SK-N-SH (cell line): ENCODE measurements around the gene POLR1A. TPM values are rescaled to one million over a fixed set of nuclear protein-coding genes. Genes with fewer than 3 reads are reported as not detected.

Source experiments
- CTCF ChIA-PET: fragments of 300-600, 350-600 bp; formaldehyde crosslinking; extraction: SDS; loops from one replicate; lab custom pipeline; 2021; lab: Yijun Ruan, JAX
- POLR2A ChIA-PET: fragments of 350-600 bp; sonication (Branson Sonifier 250); formaldehyde crosslinking; extraction: SDS; loops from one replicate; lab custom pipeline; 2020; ENCODE audit warnings: antibody characterized with exemption, inconsistent platforms; lab: Yijun Ruan, JAX
- DNase-seq: peaks from one replicate; pipeline ENCODE4 v3.0.0; 2012
- H2AFZ ChIP-seq: fragments of 200-600 bp; sonication (generic); 2 replicates; pipeline ENCODE4 v1.8.1; 2016; ENCODE audit warnings: antibody characterized with exemption, mild to moderate bottlenecking, low read depth
- H3F3A ChIP-seq: fragments of 200-600 bp; sonication (generic); replicated peaks from 2 replicates; pipeline ENCODE3; 2016; ENCODE audit warnings: antibody characterized with exemption, mild to moderate bottlenecking; ENCODE audit not compliant: insufficient read depth
- H3K27ac ChIP-seq, 2 experiments: fragments of 200-500 bp in 1 of 2; fragments of 200-600 bp in 1 of 2; sonication (Bioruptor generic) in 1 of 2; sonication (generic), shearing (Covaris generic) in 1 of 2; 2 replicates each; pipeline versions ENCODE4 v1.5.1 to v1.6.1; 2014 to 2016; ENCODE audit warnings: low read depth in 2 of 2, inconsistent platforms in 1 of 2, low read length in 1 of 2, mild to moderate bottlenecking in 1 of 2, mixed read lengths in 1 of 2
- H3K27me3 ChIP-seq: fragments of 200-600 bp; sonication (generic), shearing (Covaris generic); 2 replicates; pipeline ENCODE4 v1.6.1; 2016; ENCODE audit warnings: mixed run types; ENCODE audit not compliant: insufficient read depth
- H3K36me3 ChIP-seq, 2 experiments: fragments of 200-500 bp in 1 of 2; fragments of 200-600 bp in 1 of 2; sonication (Bioruptor generic) in 1 of 2; sonication (generic) in 1 of 2; replicated peaks in 1 of 2; 2 replicates each; pipeline versions ENCODE3 to v1.5.1; 2014 to 2016; ENCODE audit warnings: low read length in 1 of 2, mild to moderate bottlenecking in 1 of 2; ENCODE audit not compliant: insufficient read depth in 2 of 2, control insufficient read depth in 1 of 2
- H3K4me1 ChIP-seq, 2 experiments: fragments of 200-500 bp in 1 of 2; fragments of 200-600 bp in 1 of 2; sonication (Bioruptor generic) in 1 of 2; sonication (generic), shearing (Covaris generic) in 1 of 2; 2 replicates each; pipeline versions ENCODE4 v1.5.1 to v1.6.1; 2014 to 2016; ENCODE audit warnings: low read depth in 1 of 2, low read length in 1 of 2, mixed run types in 1 of 2; ENCODE audit not compliant: insufficient read depth in 2 of 2, control insufficient read depth in 1 of 2
- H3K4me2 ChIP-seq: fragments of 200-600 bp; sonication (generic), shearing (Covaris generic); 2 replicates; pipeline ENCODE4 v1.6.1; 2017; ENCODE audit warnings: mixed run types
- H3K4me3 ChIP-seq, 2 experiments: fragments of 200-500 bp in 1 of 2; fragments of 200-600 bp in 1 of 2; sonication (Bioruptor generic) in 1 of 2; sonication (generic), shearing (Covaris generic) in 1 of 2; 2 replicates each; pipeline versions ENCODE4 v1.5.1 to v1.8.1; 2014 to 2016; ENCODE audit warnings: low read depth in 2 of 2, inconsistent platforms in 1 of 2, low read length in 1 of 2, mild to moderate bottlenecking in 1 of 2, mixed read lengths in 1 of 2, moderate library complexity in 1 of 2
- H3K79me2 ChIP-seq: fragments of 200-600 bp; sonication (generic); 2 replicates; pipeline ENCODE4 v1.8.1; 2017; ENCODE audit warnings: mild to moderate bottlenecking; ENCODE audit not compliant: insufficient read depth
- H3K9ac ChIP-seq: fragments of 200-600 bp; sonication (generic); 2 replicates; pipeline ENCODE4 v1.6.1; 2017; ENCODE audit warnings: mixed run types
- H3K9me2 ChIP-seq: fragments of 200-600 bp; sonication (generic); 2 replicates; pipeline ENCODE4 v1.6.1; 2017; ENCODE audit warnings: mixed run types
- H3K9me3 ChIP-seq: fragments of 200-600 bp; sonication (generic); 2 replicates; pipeline ENCODE4 v1.6.1; 2017; ENCODE audit warnings: mixed run types, mild to moderate bottlenecking, moderate library complexity
- H4K20me1 ChIP-seq: fragments of 200-600 bp; sonication (generic); 2 replicates; pipeline ENCODE4 v1.6.1; 2017; ENCODE audit warnings: mild to moderate bottlenecking, mixed run types; ENCODE audit not compliant: insufficient read depth
- CTCF ChIP-seq: fragments of 200-600 bp; sonication (generic); IDR thresholded peaks from 2 replicates; pipeline ENCODE4 v1.6.1; 2017; ENCODE audit warnings: antibody characterized with exemption, mild to moderate bottlenecking, moderate library complexity
- ELF1 ChIP-seq: IDR thresholded peaks from 2 replicates; pipeline ENCODE4 v1.4.0; 2012
- EP300 ChIP-seq, 2 experiments: IDR thresholded peaks; 2 replicates each; pipeline versions ENCODE4 v1.4.0 to v1.6.1; 2012; ENCODE audit warnings: borderline replicate concordance in 1 of 2, low read depth in 1 of 2, low read length in 1 of 2
- EZH2phosphoT487 ChIP-seq: fragments of 200-600 bp; sonication (generic); IDR thresholded peaks from 2 replicates; pipeline ENCODE4 v1.6.1; 2017; ENCODE audit warnings: low read depth, mixed run types, mild to moderate bottlenecking, antibody characterized with exemption, moderate library complexity, borderline replicate concordance
- FOSL2 ChIP-seq: IDR thresholded peaks from 2 replicates; pipeline ENCODE4 v1.4.0; 2012; ENCODE audit warnings: low read depth, mild to moderate bottlenecking, moderate library complexity, borderline replicate concordance
- FOXJ3 ChIP-seq: sonication (generic); formaldehyde crosslinking; IDR thresholded peaks from 2 replicates; pipeline ENCODE4 v1.5.1; 2020; ENCODE audit warnings: mild to moderate bottlenecking, missing genetic modification reagents
- GABPA ChIP-seq: IDR thresholded peaks from 2 replicates; pipeline ENCODE4 v1.4.0; 2012; ENCODE audit warnings: low read depth, mild to moderate bottlenecking
- GATA2 ChIP-seq: sonication (generic); formaldehyde crosslinking; IDR thresholded peaks from 2 replicates; pipeline ENCODE4 v1.5.0; 2020; ENCODE audit warnings: mild to moderate bottlenecking, missing genetic modification reagents
- JUND ChIP-seq: IDR thresholded peaks from 2 replicates; pipeline ENCODE4 v1.4.0; 2012
- MAX ChIP-seq: IDR thresholded peaks from 2 replicates; pipeline ENCODE4 v1.4.0; 2012; ENCODE audit warnings: low read depth
- NFIC ChIP-seq: IDR thresholded peaks from 2 replicates; pipeline ENCODE4 v1.4.0; 2012; ENCODE audit warnings: borderline replicate concordance
- NRF1 ChIP-seq: IDR thresholded peaks from 2 replicates; pipeline ENCODE4 v1.6.1; 2012; ENCODE audit warnings: low read depth, mild to moderate bottlenecking, low read length
- POLR2AphosphoS5 ChIP-seq: IDR thresholded peaks from 2 replicates; pipeline ENCODE4 v1.6.1; 2012; ENCODE audit warnings: low read depth, low read length
- RAD21 ChIP-seq: IDR thresholded peaks from 2 replicates; pipeline ENCODE4 v1.6.1; 2012; ENCODE audit warnings: mild to moderate bottlenecking, low read length
- RXRA ChIP-seq: IDR thresholded peaks from 2 replicates; pipeline ENCODE4 v1.4.0; 2012; ENCODE audit warnings: low read depth, mild to moderate bottlenecking, borderline replicate concordance
- TCF12 ChIP-seq: IDR thresholded peaks from 2 replicates; pipeline ENCODE4 v1.4.0; 2012
- USF2 ChIP-seq: fragments of 150-350 bp; IDR thresholded peaks from 2 replicates; pipeline ENCODE4 v1.6.1; 2017; ENCODE audit warnings: antibody characterized with exemption, low read length, low read depth, borderline replicate concordance
- WGBS: methylation state at CpG from one replicate; pipeline ENCODE4 v1.1.6; 2017; ENCODE audit warnings: low lambda C conversion rate; 5-methylcytosine and 5-hydroxymethylcytosine counted together
- polyA plus RNA-seq, 3 experiments: library from polyadenylated mRNA; depleted of rRNA; stranded (reverse); fragments of >200 nt; gene quantifications; 2 replicates each; pipeline ENCODE4 v1.2.3, GENCODE V29; 2012

POLR1A gene
- polyA plus RNA-seq, 1 of the 3 experiments (the other 2 are of a cell fraction) = 6.1 TPM

- no peak overlapping the region for H3K4me2 ChIP-seq
- no peak overlapping the region for H3K4me3 ChIP-seq
- no peak overlapping the region for H2AFZ ChIP-seq
- H3K9me2 ChIP-seq = no peaks in the 10 kb centered on the region
- H3F3A ChIP-seq = peaks cover 5% of the 10 kb centered on the region
- DNase-seq = no peak
- H3K9me3 ChIP-seq = no peaks in the 10 kb centered on the region
- POLR2A ChIA-PET = no interaction called here
- WGBS = 84% methylated on average over 5 of the region's 5 CpGs
- no peaks in the 10 kb centered on the region for H3K27me3 ChIP-seq
- no peak overlapping the region for H3K9ac ChIP-seq
- peaks cover 4% of the 10 kb centered on the region; the same call in 1 of the 2 replicates for H3K79me2 ChIP-seq
- H3K4me1 ChIP-seq = no peaks in the 10 kb centered on the region
- TF ChIP-seq GABPA = no peak
- no peak for TF ChIP-seq POLR2AphosphoS5
- no peak for TF ChIP-seq NRF1
- TF ChIP-seq EZH2phosphoT487 = no peak
- TF ChIP-seq ELF1 = no peak
- no peak for TF ChIP-seq RAD21
- TF ChIP-seq RXRA = no peak
- H4K20me1 ChIP-seq = no peaks in the 10 kb centered on the region
- H3K27ac ChIP-seq = no peak overlapping the region
- H3K36me3 ChIP-seq = peaks cover 90 to 92% of the 10 kb centered on the region in 2 experiments
- CTCF ChIA-PET = interaction anchor here (1.6 kb wide), 1 partner anchor 96 kb away, joined by 4 read pairs; no protein-coding TSS in a partner anchor
Measured at GRCh38 chr2:86124683-86125082, 19.0 kb upstream of the POLR1A start.

GRCh38 chr2:86123328-86123925 lies 17.7 kb upstream of the POLR1A start:
- H3K9me3 ChIP-seq = no peaks in the 10 kb centered on the region
- no peaks in the 10 kb centered on the region for H3K4me1 ChIP-seq
- CTCF ChIA-PET = no interaction called here
- WGBS = 88% methylated on average over 5 of the region's 5 CpGs
- H3K9ac ChIP-seq = no peak overlapping the region
- no peaks in the 10 kb centered on the region for H3F3A ChIP-seq
- H2AFZ ChIP-seq = no peak overlapping the region
- no peaks in the 10 kb centered on the region for H3K9me2 ChIP-seq
- H3K79me2 ChIP-seq = peaks cover 4% of the 10 kb centered on the region; the same call in 1 of the 2 replicates
- TF ChIP-seq GATA2 (CRISPR knock-in tag) = no peak
- no peak for TF ChIP-seq TCF12
- no peak for TF ChIP-seq FOXJ3
- TF ChIP-seq EP300 (IDR thresholded peaks at IDR 0.05; ENCODE audit: borderline replicate concordance in 1 of 2, low read depth in 1 of 2, low read length in 1 of 2) = no peak
- TF ChIP-seq MAX = no peak
- TF ChIP-seq CTCF = no peak
- TF ChIP-seq EZH2phosphoT487 = no peak
- TF ChIP-seq USF2 = no peak
- no peak for TF ChIP-seq ELF1
- TF ChIP-seq JUND = no peak
- no peak for TF ChIP-seq NFIC
- TF ChIP-seq FOSL2 = no peak
- TF ChIP-seq, all 33 proteins: peak for 0
- Histone ChIP-seq H4K20me1 (no peaks in the 10 kb centered on the region), H3K27ac (no peak overlapping the region), H3K27me3 (no peaks in the 10 kb centered on the region), H3K36me3 (peaks cover 92 to 95% of the 10 kb centered on the region in 2 experiments), H3K4me2 (no peak overlapping the region), H3K4me3 (no peak overlapping the region)
- POLR2A ChIA-PET = no interaction called here
- DNase-seq = no peak
